MCF 10A (cell line): ENCODE results near the gene FBXO7. TPM values are rescaled to one million over a fixed set of nuclear protein-coding genes. Genes with fewer than 3 reads are reported as not detected.

Experiments
- BruUV-seq: library from RNA; stranded (reverse); fragments of 400-500 nt; replicated peaks from 2 replicates; lab custom pipeline; 2021; lab: Mats Ljungman, UMichigan
- CTCF ChIA-PET: fragments of 300-600 bp; sonication (Branson Sonifier 250); formaldehyde crosslinking; extraction: SDS; loops from one replicate; lab custom pipeline; 2021; ENCODE audit warnings: antibody characterized with exemption, inconsistent platforms; lab: Yijun Ruan, JAX
- POLR2A ChIA-PET: fragments of 300-600, 350-650 bp; sonication (Branson Sonifier 250); formaldehyde crosslinking; extraction: SDS; loops from one replicate; lab custom pipeline; 2020; ENCODE audit warnings: antibody characterized with exemption, inconsistent platforms; lab: Yijun Ruan, JAX
- DNase-seq: peaks from one replicate; pipeline ENCODE4 v3.0.0-alpha.2; 2018; ENCODE audit not compliant: unreplicated experiment
- H3K27ac Mint-ChIP-seq: one replicate; pipeline ENCODE4 v1.8.0; 2022; ENCODE audit warnings: mild to moderate bottlenecking, low read depth, mixed read lengths; ENCODE audit not compliant: unreplicated experiment
- H3K27me3 Mint-ChIP-seq: one replicate; pipeline ENCODE4 v1.8.0; 2022; ENCODE audit warnings: mixed read lengths; ENCODE audit not compliant: insufficient read depth, unreplicated experiment
- H3K36me3 Mint-ChIP-seq: one replicate; pipeline ENCODE4 v1.8.0; 2022; ENCODE audit warnings: mild to moderate bottlenecking, moderate library complexity, mixed read lengths; ENCODE audit not compliant: insufficient read depth, unreplicated experiment
- H3K4me1 Mint-ChIP-seq: one replicate; pipeline ENCODE4 v1.8.0; 2022; ENCODE audit warnings: mixed read lengths; ENCODE audit not compliant: insufficient read depth, unreplicated experiment
- H3K4me3 Mint-ChIP-seq: one replicate; pipeline ENCODE4 v1.8.0; 2022; ENCODE audit warnings: mild to moderate bottlenecking, moderate library complexity, mixed read lengths; ENCODE audit not compliant: unreplicated experiment
- H3K9me3 Mint-ChIP-seq: one replicate; pipeline ENCODE4 v1.8.0; 2022; ENCODE audit warnings: mixed read lengths; ENCODE audit not compliant: unreplicated experiment
- intact Hi-C: fragments of 100-400 bp; cut with micrococcal nuclease; formaldehyde crosslinking; loops from 2 replicates; pipeline ENCODE4 v1.14.1; 2022
- total RNA-seq: library from RNA; stranded (reverse); gene quantifications from 2 replicates; pipeline ENCODE4 v1.2.3, GENCODE V29; 2022
- TF ChIP-seq, protein P1 (sequence below): fragments of 200-600 bp; IDR thresholded peaks from one replicate; pipeline ENCODE4 v1.8.0; 2022; ENCODE audit warnings: antibody characterized with exemption, mild to moderate bottlenecking; ENCODE audit not compliant: unreplicated experiment

FBXO7 gene
- total RNA-seq, 1 experiment from 2014 or later = 76.9 TPM

DNA sequence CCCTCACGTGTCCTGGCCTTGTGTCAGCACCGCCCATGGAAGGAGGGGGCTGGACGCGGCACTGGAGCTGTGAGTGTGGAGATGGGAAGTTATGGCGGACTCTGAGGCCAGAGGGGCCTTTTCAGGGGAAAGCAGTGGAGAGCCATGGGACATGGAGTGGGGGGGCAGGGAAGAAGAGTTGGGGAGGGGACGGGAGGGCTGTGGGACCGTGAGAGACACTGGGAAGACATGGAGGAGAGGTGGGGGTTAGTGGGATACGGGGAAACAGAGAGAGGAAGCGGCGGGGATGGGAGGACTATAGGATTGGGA lies 58.2 kb downstream of the FBXO7 start:
- ChIA-PET POLR2A (interaction anchor here (1.3 kb wide), 1 partner anchor 469 kb away, joined by 3 read pairs; no protein-coding TSS in a partner anchor), CTCF (interaction anchor here (0.6 to 9.8 kb wide), 8 partner anchors 9 to 517 kb away, joined by 3 to 195 read pairs (median 3); partner anchors contain the start of gene TIMP3)
- no peaks in the 10 kb centered on the region for H3K27me3 Mint-ChIP-seq
- peaks cover 26% of the 10 kb centered on the region for H3K4me1 Mint-ChIP-seq
- intact Hi-C loops = no loop called here
- TF ChIP-seq, protein P1, sequence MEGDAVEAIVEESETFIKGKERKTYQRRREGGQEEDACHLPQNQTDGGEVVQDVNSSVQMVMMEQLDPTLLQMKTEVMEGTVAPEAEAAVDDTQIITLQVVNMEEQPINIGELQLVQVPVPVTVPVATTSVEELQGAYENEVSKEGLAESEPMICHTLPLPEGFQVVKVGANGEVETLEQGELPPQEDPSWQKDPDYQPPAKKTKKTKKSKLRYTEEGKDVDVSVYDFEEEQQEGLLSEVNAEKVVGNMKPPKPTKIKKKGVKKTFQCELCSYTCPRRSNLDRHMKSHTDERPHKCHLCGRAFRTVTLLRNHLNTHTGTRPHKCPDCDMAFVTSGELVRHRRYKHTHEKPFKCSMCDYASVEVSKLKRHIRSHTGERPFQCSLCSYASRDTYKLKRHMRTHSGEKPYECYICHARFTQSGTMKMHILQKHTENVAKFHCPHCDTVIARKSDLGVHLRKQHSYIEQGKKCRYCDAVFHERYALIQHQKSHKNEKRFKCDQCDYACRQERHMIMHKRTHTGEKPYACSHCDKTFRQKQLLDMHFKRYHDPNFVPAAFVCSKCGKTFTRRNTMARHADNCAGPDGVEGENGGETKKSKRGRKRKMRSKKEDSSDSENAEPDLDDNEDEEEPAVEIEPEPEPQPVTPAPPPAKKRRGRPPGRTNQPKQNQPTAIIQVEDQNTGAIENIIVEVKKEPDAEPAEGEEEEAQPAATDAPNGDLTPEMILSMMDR = no peak
- peak overlapping the region; percentile 49 for H3K4me3 Mint-ChIP-seq
- DNase-seq = no peak
- no TSS peak for BruUV-seq
- H3K27ac Mint-ChIP-seq = peak overlapping the region; percentile 81
- no peaks in the 10 kb centered on the region for H3K9me3 Mint-ChIP-seq
- H3K36me3 Mint-ChIP-seq = no peaks in the 10 kb centered on the region

DNA sequence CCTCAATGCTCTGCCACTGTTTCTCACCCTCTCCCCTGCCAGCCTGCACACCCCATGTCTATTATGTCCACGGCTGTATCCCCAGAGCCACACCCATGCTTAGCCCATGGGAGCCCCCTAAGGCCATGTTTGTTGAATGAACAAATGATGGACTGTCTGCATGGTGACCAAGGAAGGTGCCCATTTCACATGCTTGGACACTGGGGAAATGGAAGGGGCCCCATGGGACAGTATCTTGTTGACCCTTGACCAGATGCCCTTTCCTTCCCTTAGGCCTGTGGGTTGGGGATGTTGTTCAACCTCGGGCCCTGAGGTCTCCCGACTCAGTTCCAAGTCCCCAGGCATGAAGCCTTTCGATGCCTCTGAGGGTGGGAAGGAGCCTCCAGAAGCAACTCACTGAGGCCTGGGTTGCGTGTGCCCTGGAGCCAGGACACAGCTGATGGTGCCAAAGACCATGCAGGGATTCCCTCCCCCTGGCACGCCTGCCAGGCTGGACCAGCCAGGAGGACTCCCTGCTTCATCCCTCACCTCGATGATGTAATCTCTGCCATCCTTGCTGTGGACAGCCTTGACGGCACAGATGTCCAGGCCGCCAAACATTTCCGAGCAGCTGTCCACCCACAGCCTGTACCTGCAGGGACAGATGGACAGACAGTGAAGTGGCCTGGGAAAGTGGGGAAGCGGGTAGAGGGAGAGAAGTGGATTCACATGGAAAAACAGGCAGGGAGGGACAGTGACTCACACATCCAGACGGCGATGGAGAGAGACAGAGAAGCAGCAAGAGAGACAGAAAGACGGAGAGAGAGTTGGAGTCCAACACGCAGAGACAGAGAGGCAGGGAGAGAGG lies 58.9 kb downstream of the FBXO7 start:
- H3K27ac Mint-ChIP-seq = no peak overlapping the region
- ChIA-PET POLR2A (interaction anchor here (1.3 kb wide), 1 partner anchor 468 kb away, joined by 3 read pairs; no protein-coding TSS in a partner anchor), CTCF (interaction anchor here (0.7 to 9.8 kb wide), 5 partner anchors 8 to 442 kb away, joined by 3 to 195 read pairs (median 3); partner anchors contain the start of gene TIMP3)
- peaks cover 26% of the 10 kb centered on the region for H3K4me1 Mint-ChIP-seq
- no peaks in the 10 kb centered on the region for H3K27me3 Mint-ChIP-seq
- H3K9me3 Mint-ChIP-seq = peaks cover 5% of the 10 kb centered on the region
- H3K36me3 Mint-ChIP-seq = no peaks in the 10 kb centered on the region
- intact Hi-C loops = no loop called here
- no peak for DNase-seq
- BruUV-seq = no TSS peak
- TF ChIP-seq, protein P1 = no peak
- H3K4me3 Mint-ChIP-seq = no peak overlapping the region

DNA sequence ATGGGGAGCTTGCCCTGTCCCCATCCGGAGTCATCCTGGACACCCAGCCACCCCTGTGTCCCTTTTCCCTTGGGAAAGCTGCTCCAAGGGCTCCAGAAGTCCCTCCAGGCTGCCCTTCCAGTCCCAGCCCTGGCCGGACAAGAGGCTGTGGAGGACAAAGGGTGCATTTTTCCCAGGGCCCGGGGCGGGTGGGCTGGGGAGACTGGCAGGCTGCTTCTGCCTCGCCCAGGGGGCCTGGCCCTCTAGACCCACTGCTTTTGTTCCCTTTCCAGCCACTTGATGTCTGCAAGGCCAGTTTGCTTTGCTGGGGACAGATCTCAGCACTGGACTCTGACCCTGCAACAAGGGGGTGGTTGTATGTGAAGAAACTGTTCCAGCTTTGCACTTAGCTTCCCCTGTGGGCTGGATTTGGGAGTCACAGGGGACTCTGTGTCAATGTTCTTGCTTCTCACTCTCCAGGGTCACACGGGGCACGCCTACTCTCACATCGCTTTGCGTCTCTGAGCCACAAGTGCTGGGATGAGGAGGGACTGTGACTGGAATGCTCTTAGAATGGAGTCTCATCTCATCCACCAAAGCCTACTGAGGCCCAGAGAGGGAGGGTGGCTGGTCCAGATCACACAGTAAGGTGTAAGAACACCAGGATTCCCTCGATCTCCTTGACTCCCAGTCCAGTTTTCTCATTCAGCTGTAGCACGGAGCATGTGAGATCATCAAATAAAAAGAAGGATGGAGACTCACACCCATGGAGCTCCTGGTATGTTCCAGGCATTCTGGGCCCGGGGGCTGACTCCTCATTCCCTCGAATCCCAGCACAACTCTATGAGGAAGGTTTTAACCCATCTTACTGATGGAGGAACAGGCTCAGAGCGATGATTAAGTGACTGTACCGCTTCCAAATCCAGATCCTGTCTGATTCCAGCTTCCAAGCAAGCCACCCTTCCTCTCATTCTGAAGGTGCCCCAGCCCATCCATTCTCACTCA lies 59.9 kb downstream of the FBXO7 start:
- H3K27me3 Mint-ChIP-seq = no peaks in the 10 kb centered on the region
- peaks cover 28% of the 10 kb centered on the region for H3K4me1 Mint-ChIP-seq
- intact Hi-C loops = no loop called here
- no peak for DNase-seq
- CTCF ChIA-PET = interaction anchor here (0.7 to 1.7 kb wide), 6 partner anchors 56 to 591 kb away, joined by 3 to 7 read pairs (median 4); no protein-coding TSS in a partner anchor
- POLR2A ChIA-PET = interaction anchor here (0.7 kb wide), 1 partner anchor 65 kb away, joined by 4 read pairs; no protein-coding TSS in a partner anchor
- no TSS peak for BruUV-seq
- no peak overlapping the region for H3K27ac Mint-ChIP-seq
- TF ChIP-seq, protein P1 = no peak
- H3K9me3 Mint-ChIP-seq = peaks cover 9% of the 10 kb centered on the region
- no peak overlapping the region for H3K4me3 Mint-ChIP-seq
- no peaks in the 10 kb centered on the region for H3K36me3 Mint-ChIP-seq
